CD8-positive, alpha-beta memory T cell (primary cell): ENCODE measurements around the gene ACTA2. TPM values are rescaled to one million over a fixed set of nuclear protein-coding genes. Genes with fewer than 3 reads are reported as not detected.
A peak's percentile ranks its signal among the peaks of the same experiment; 100 is the strongest.

ENCODE experiments used
- CTCF ChIA-PET: fragments of 350-600 bp; sonication (Branson Sonifier 250); formaldehyde crosslinking; loops from one replicate; lab custom pipeline; 2021; ENCODE audit warnings: antibody characterized with exemption; lab: Charles Lee
- POLR2A ChIA-PET: fragments of 350-600 bp; sonication (Branson Sonifier 250); formaldehyde crosslinking; loops from one replicate; lab custom pipeline; 2021; ENCODE audit warnings: antibody characterized with exemption; lab: Charles Lee
- DNase-seq, 5 donors: peaks; one replicate each; pipeline versions ENCODE4 v3.0.0 to v3.0.0-alpha.2; 2020 to 2022; ENCODE audit warnings: mixed read lengths in 1 of 5
- H3K27ac ChIP-seq: one replicate; pipeline ENCODE4 v1.7.0; 2013; ENCODE audit warnings: low read depth, mild to moderate bottlenecking, low read length, moderate library complexity
- H3K27me3 ChIP-seq: 2 replicates; pipeline ENCODE4 v1.7.0; 2013; ENCODE audit warnings: low read length, mild to moderate bottlenecking; ENCODE audit not compliant: insufficient read depth, poor library complexity, severe bottlenecking
- H3K36me3 ChIP-seq: 2 replicates; pipeline ENCODE4 v1.7.0; 2013; ENCODE audit warnings: mild to moderate bottlenecking, low read length, moderate library complexity; ENCODE audit not compliant: insufficient read depth
- H3K4me1 ChIP-seq: 2 replicates; pipeline ENCODE4 v1.7.0; 2013; ENCODE audit warnings: mild to moderate bottlenecking, low read length, moderate library complexity; ENCODE audit not compliant: insufficient read depth
- H3K4me3 ChIP-seq: 2 replicates; pipeline ENCODE4 v1.7.0; 2013; ENCODE audit warnings: mild to moderate bottlenecking, low read length
- H3K9me3 ChIP-seq: 2 replicates; pipeline ENCODE4 v1.7.0; 2013; ENCODE audit warnings: mild to moderate bottlenecking, low read length
- H3K27ac Mint-ChIP-seq, 8 donors: one replicate each; pipeline ENCODE4 v1.8.0; 2020 to 2021; ENCODE audit warnings: mixed read lengths in 8 of 8, mild to moderate bottlenecking in 6 of 8, inconsistent platforms in 3 of 8, moderate library complexity in 3 of 8
- H3K27me3 Mint-ChIP-seq, 2 donors: one replicate each; pipeline ENCODE4 v1.8.0; 2020 to 2021; ENCODE audit warnings: mixed read lengths in 2 of 2, mild to moderate bottlenecking in 1 of 2, moderate library complexity in 1 of 2
- H3K36me3 Mint-ChIP-seq, 3 donors: one replicate each; pipeline ENCODE4 v1.8.0; 2020 to 2021; ENCODE audit warnings: mixed read lengths in 3 of 3, inconsistent platforms in 1 of 3, mild to moderate bottlenecking in 1 of 3
- H3K4me1 Mint-ChIP-seq, 3 donors: one replicate each; pipeline ENCODE4 v1.8.0; 2020 to 2021; ENCODE audit warnings: mixed read lengths in 3 of 3, inconsistent platforms in 1 of 3, mild to moderate bottlenecking in 1 of 3
- H3K4me3 Mint-ChIP-seq, 7 donors: one replicate each; pipeline ENCODE4 v1.8.0; 2020 to 2021; ENCODE audit warnings: mixed read lengths in 7 of 7, mild to moderate bottlenecking in 6 of 7, moderate library complexity in 4 of 7, inconsistent platforms in 2 of 7
- H3K9me3 Mint-ChIP-seq, 5 donors: one replicate each; pipeline ENCODE4 v1.8.0; 2020 to 2022; ENCODE audit warnings: mixed read lengths in 5 of 5, mild to moderate bottlenecking in 3 of 5, moderate library complexity in 2 of 5, inconsistent platforms in 1 of 5
- polyA plus RNA-seq: library from polyadenylated mRNA; unstranded; fragments of 300-500 nt; fragmentation: Illumina TruSeq; gene quantifications from one replicate; pipeline ENCODE4 v1.2.3, GENCODE V29; 2021
- total RNA-seq, 2 experiments: library from RNA; stranded (reverse); gene quantifications; one replicate each; pipeline ENCODE4 v1.2.3, GENCODE V29; 2021

ACTA2 gene
- total and polyA plus RNA-seq, 3 experiments from 2014 or later = 24.4 to 37.1 (median 35.0) TPM

DNA sequence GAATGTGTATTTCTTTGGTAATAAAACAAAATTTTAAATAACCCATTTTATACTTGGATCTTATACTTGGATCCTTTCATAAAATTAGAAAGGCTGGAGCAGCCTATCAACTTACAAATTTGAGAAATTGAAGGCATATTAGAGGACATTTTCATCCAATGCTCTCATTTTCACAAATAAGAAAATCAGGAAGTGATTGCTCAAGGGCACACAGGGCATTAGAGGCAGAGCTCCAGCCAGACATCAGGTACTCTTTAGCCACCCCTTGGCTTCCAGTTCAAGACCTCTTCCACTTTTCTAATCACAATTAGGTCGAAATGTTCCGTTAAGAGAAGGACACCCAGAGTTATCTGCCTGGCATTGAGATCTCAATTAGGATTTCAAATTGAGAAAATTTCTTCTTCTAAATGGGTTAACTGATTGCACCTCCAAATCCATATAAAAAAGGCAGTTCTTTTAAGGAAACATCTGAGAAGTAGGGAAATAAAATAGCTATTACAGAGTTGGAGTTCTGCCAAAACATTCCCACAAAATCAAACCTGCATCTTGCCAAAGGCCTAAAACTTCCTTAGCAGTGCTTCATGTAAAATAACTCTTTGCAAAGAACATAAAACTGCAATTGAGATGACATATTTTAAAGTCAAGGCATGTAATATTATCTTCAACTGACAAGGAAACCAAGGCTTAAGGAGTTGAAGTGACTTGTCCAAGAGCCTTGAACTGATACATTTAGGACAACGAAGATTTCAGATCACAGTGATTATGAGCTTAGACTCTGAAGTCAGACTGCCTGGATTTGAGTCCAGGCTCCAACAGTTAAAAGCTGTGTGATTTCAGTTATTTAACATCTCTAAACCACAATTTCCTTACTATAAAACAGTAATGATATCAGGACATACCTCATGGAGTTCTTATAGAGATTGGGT lies 2.4 kb downstream of the ACTA2 start:
- Histone ChIP-seq H3K36me3 (no peaks in the 10 kb centered on the region), H3K4me3 (no peak overlapping the region), H3K4me1 (no peaks in the 10 kb centered on the region), H3K27me3 (no peaks in the 10 kb centered on the region), H3K9me3 (no peaks in the 10 kb centered on the region), H3K27ac (no peak overlapping the region)
- H3K9me3 Mint-ChIP-seq = no peaks in the 10 kb centered on the region
- DNase-seq = no peak
- no peak overlapping the region for H3K4me3 Mint-ChIP-seq
- no peak overlapping the region for H3K27ac Mint-ChIP-seq
- CTCF ChIA-PET = interaction anchor here (1.0 kb wide), 1 partner anchor 267 kb away, joined by 3 read pairs; no protein-coding TSS in a partner anchor
- POLR2A ChIA-PET = no interaction called here
- H3K4me1 Mint-ChIP-seq = peaks cover 0 to 4% (median 0%) of the 10 kb centered on the region in 3 donors
- H3K27me3 Mint-ChIP-seq = no peaks in the 10 kb centered on the region
- H3K36me3 Mint-ChIP-seq = peaks cover 2 to 21% (median 5%) of the 10 kb centered on the region in 3 donors

DNA sequence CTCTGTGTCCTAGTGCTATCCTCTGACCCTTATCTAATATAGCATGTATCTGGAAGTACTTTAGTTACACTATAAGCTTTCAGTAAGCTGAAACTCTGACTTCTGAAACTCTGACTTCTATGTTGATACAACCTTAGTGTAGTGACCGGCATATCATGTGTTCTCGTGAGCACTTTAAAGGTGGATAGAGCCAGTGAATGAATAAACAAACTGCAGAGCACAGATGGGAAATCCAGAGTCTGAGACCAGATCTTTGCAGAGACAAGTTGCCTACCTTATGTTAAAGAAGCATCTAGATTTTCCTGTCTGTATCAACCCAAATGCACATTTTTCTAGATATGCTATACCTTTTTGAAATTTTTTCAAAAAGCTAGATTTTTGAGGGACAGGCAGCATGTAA lies 3.5 kb downstream of the ACTA2 start:
- no peaks in the 10 kb centered on the region for H3K36me3 ChIP-seq
- H3K27me3 ChIP-seq = no peaks in the 10 kb centered on the region
- no peak overlapping the region for H3K27ac ChIP-seq
- Mint-ChIP-seq H3K36me3 (peaks cover 5 to 27% (median 8%) of the 10 kb centered on the region in 3 donors), H3K4me3 (no peak overlapping the region), H3K27me3 (no peaks in the 10 kb centered on the region), H3K27ac (no peak overlapping the region), H3K4me1 (peaks cover 0 to 4% (median 0%) of the 10 kb centered on the region in 3 donors), H3K9me3 (no peaks in the 10 kb centered on the region)
- H3K4me1 ChIP-seq = no peaks in the 10 kb centered on the region
- H3K9me3 ChIP-seq = no peaks in the 10 kb centered on the region
- POLR2A ChIA-PET = interaction anchor here (0.7 kb wide), 1 partner anchor 38 kb away, joined by 3 read pairs; no protein-coding TSS in a partner anchor
- DNase-seq = no peak
- CTCF ChIA-PET = interaction anchor here (0.7 kb wide), 1 partner anchor 15 kb away, joined by 3 read pairs; no protein-coding TSS in a partner anchor
- H3K4me3 ChIP-seq = no peak overlapping the region

DNA sequence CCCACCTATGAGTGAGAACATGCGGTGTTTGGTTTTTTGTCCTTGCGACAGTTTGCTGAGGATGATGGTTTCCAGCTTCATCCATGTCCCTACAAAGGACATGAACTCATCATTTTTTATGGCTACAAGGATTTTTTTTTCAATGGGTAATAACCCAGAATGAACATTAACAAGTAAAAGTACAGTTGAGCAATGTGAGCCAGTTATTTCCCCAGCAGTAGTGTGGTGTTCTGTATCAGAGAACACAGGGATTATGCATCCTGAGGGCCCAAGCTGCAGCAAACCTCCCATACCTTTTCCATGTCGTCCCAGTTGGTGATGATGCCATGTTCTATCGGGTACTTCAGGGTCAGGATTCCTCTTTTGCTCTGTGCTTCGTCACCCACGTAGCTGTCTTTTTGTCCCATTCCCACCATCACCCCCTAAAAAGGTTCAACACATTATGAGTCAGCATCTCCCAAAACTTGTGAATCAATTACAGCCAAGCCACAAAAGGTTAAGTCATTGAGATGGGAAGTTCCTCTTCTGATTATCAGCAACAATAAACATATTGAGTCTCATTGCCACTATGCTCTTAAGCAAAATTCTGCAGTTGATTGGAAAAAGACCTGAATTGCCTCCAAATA lies 5.5 kb downstream of the ACTA2 start:
- H3K4me3 ChIP-seq = no peak overlapping the region
- no peaks in the 10 kb centered on the region for H3K27me3 ChIP-seq
- ChIA-PET CTCF (interaction anchor here (1.7 kb wide), 1 partner anchor 14 kb away, joined by 7 read pairs; no protein-coding TSS in a partner anchor), POLR2A (no interaction called here)
- no peak for DNase-seq
- H3K4me3 Mint-ChIP-seq = no peak overlapping the region
- peak overlapping the region in 1 of 8 donors; percentile 18 for H3K27ac Mint-ChIP-seq
- H3K36me3 Mint-ChIP-seq = peaks cover 5 to 38% (median 10%) of the 10 kb centered on the region in 3 donors
- H3K36me3 ChIP-seq = no peaks in the 10 kb centered on the region
- H3K27ac ChIP-seq = no peak overlapping the region
- H3K4me1 ChIP-seq = no peaks in the 10 kb centered on the region
- no peaks in the 10 kb centered on the region for H3K9me3 ChIP-seq
- H3K4me1 Mint-ChIP-seq = no peaks in the 10 kb centered on the region
- H3K27me3 Mint-ChIP-seq = no peaks in the 10 kb centered on the region
- H3K9me3 Mint-ChIP-seq = no peaks in the 10 kb centered on the region

DNA sequence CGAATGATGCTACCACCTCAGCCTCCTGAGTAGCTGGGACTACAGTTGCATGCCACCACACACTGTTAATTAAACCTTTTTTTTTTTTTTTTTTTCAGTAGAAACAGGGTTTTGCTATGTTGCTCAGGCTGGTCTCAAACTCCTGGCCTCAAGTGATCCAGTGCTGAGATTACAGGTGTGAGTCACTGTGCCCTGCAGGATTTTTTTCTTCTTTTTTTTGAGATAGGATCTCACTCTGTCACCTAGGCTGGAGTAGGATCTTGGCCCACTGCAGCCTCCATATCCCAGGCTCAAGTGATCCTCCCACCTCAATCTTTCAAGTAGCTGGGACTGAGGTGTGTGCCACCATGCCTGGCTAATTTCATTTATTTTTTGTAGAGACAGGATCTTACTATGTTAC lies 6.4 kb downstream of the ACTA2 start:
- Mint-ChIP-seq H3K4me3 (no peak overlapping the region), H3K9me3 (no peaks in the 10 kb centered on the region), H3K27ac (peak overlapping the region in 2 of 8 donors; percentile 23 to 58), H3K36me3 (peaks cover 5 to 40% (median 11%) of the 10 kb centered on the region in 3 donors), H3K4me1 (no peaks in the 10 kb centered on the region), H3K27me3 (no peaks in the 10 kb centered on the region)
- ChIA-PET CTCF (interaction anchor here (1.3 to 1.7 kb wide), 2 partner anchors 13 to 83 kb away, joined by 6 to 7 read pairs; no protein-coding TSS in a partner anchor), POLR2A (no interaction called here)
- no peaks in the 10 kb centered on the region for H3K36me3 ChIP-seq
- DNase-seq = no peak
- no peaks in the 10 kb centered on the region for H3K9me3 ChIP-seq
- H3K27ac ChIP-seq = no peak overlapping the region
- H3K27me3 ChIP-seq = no peaks in the 10 kb centered on the region
- H3K4me3 ChIP-seq = no peak overlapping the region
- no peaks in the 10 kb centered on the region for H3K4me1 ChIP-seq

DNA sequence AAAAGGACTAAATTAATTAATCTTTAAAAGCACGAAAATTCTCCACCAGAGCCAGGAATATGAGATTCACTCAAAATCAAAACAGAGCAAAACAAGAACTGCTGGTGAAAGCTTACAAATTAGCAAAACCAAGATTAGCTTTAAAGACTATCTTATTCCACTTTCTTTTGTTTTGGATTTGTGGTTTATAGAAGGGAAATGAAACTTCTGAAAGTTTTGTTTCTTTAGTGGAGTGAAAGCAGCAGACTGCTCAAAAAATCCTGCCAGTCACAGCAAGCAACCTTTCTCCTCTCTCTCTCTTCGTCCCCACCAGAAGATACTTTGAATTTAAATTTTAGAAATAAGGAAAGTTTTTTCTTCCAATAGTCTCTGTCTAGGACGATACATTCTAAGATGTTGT lies 7.8 kb downstream of the ACTA2 start:
- DNase-seq = no peak
- Histone ChIP-seq H3K9me3 (no peaks in the 10 kb centered on the region), H3K27me3 (no peaks in the 10 kb centered on the region), H3K36me3 (no peaks in the 10 kb centered on the region), H3K4me3 (no peak overlapping the region), H3K27ac (no peak overlapping the region), H3K4me1 (no peaks in the 10 kb centered on the region)
- H3K27ac Mint-ChIP-seq = no peak overlapping the region
- ChIA-PET CTCF (interaction anchor here (1.0 to 1.4 kb wide), 4 partner anchors 10 to 269 kb away, joined by 4 to 6 read pairs (median 6); partner anchors contain the start of gene FAS), POLR2A (no interaction called here)
- H3K4me3 Mint-ChIP-seq = no peak overlapping the region
- no peaks in the 10 kb centered on the region for H3K9me3 Mint-ChIP-seq
- H3K27me3 Mint-ChIP-seq = no peaks in the 10 kb centered on the region
- peaks cover 5 to 48% (median 16%) of the 10 kb centered on the region in 3 donors for H3K36me3 Mint-ChIP-seq
- H3K4me1 Mint-ChIP-seq = no peaks in the 10 kb centered on the region

DNA sequence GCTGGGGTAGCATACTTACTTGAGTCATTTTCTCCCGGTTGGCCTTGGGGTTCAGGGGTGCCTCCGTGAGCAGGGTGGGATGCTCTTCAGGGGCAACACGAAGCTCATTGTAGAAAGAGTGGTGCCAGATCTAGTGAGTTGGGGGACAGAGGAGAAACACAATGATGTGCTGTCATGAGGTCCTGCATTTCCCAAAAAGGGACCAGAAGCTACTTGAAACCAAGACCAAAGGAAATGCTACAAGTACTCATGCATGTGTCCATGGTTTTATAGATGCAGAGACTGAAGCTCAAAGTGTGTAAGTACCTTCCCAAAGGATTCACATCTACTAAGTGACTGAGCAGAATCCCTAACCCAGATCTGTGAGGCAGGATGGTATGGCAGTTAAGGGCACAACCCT lies 8.8 kb downstream of the ACTA2 start:
- no peaks in the 10 kb centered on the region for H3K4me1 Mint-ChIP-seq
- no peak overlapping the region for H3K27ac ChIP-seq
- no peaks in the 10 kb centered on the region for H3K27me3 Mint-ChIP-seq
- H3K9me3 ChIP-seq = no peaks in the 10 kb centered on the region
- H3K4me3 Mint-ChIP-seq = no peak overlapping the region
- ChIA-PET POLR2A (interaction anchor here (1.0 kb wide), 1 partner anchor 46 kb away, joined by 3 read pairs; the partner anchor contains the start of gene FAS), CTCF (interaction anchor here (0.8 to 2.2 kb wide), 5 partner anchors 9 to 274 kb away, joined by 3 to 7 read pairs (median 6); partner anchors contain the start of gene CH25H)
- H3K36me3 ChIP-seq = no peaks in the 10 kb centered on the region
- H3K4me1 ChIP-seq = no peaks in the 10 kb centered on the region
- DNase-seq = no peak
- no peak overlapping the region for H3K27ac Mint-ChIP-seq
- no peaks in the 10 kb centered on the region for H3K9me3 Mint-ChIP-seq
- no peaks in the 10 kb centered on the region for H3K27me3 ChIP-seq
- peaks cover 5 to 58% (median 18%) of the 10 kb centered on the region in 3 donors for H3K36me3 Mint-ChIP-seq
- H3K4me3 ChIP-seq = no peak overlapping the region

DNA sequence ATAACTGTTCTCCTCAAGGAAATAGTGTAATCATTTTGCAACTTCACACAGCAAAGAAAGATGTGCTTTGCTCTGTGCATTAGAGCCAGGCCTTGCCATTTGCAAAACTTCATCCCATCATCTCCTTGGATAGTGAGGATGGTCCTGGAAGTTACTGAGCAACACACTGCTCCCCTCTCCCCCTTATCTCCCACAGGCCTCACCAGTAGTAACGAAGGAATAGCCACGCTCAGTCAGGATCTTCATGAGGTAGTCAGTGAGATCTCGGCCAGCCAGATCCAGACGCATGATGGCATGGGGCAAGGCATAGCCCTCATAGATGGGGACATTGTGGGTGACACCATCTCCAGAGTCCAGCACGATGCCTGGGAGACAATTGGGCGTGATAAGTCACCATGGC lies 11.5 kb downstream of the ACTA2 start:
- H3K27me3 ChIP-seq = no peaks in the 10 kb centered on the region
- no peaks in the 10 kb centered on the region for H3K9me3 ChIP-seq
- H3K4me3 ChIP-seq = no peak overlapping the region
- no peaks in the 10 kb centered on the region for H3K27me3 Mint-ChIP-seq
- no peaks in the 10 kb centered on the region for H3K4me1 ChIP-seq
- DNase-seq = no peak
- H3K4me1 Mint-ChIP-seq = peaks cover 0 to 4% (median 0%) of the 10 kb centered on the region in 3 donors
- no peak overlapping the region for H3K27ac ChIP-seq
- ChIA-PET POLR2A (no interaction called here), CTCF (interaction anchor here (0.9 to 1.1 kb wide), 3 partner anchors 8 to 273 kb away, joined by 3 to 5 read pairs (median 5); no protein-coding TSS in a partner anchor)
- H3K36me3 ChIP-seq = no peaks in the 10 kb centered on the region
- H3K36me3 Mint-ChIP-seq = peaks cover 3 to 73% (median 26%) of the 10 kb centered on the region in 3 donors
- H3K9me3 Mint-ChIP-seq = no peaks in the 10 kb centered on the region
- H3K27ac Mint-ChIP-seq = peak overlapping the region in 1 of 8 donors; percentile 63
- no peak overlapping the region for H3K4me3 Mint-ChIP-seq
